IgD-negative memory B cell (primary cell): ENCODE results near the gene CAPN2. TPM values are rescaled to one million over a fixed set of nuclear protein-coding genes. Genes with fewer than 3 reads are reported as not detected.

Source experiments
- H3K27ac Mint-ChIP-seq, 3 donors: one replicate each; pipeline ENCODE4 v1.8.0; 2020 to 2022; ENCODE audit warnings: mild to moderate bottlenecking in 3 of 3, mixed read lengths in 3 of 3, moderate library complexity in 1 of 3
- H3K27me3 Mint-ChIP-seq: one replicate; pipeline ENCODE4 v1.8.0; 2021; ENCODE audit warnings: mixed read lengths
- H3K36me3 Mint-ChIP-seq: one replicate; pipeline ENCODE4 v1.8.0; 2020; ENCODE audit warnings: mild to moderate bottlenecking, mixed read lengths
- H3K4me1 Mint-ChIP-seq, 3 donors: one replicate each; pipeline ENCODE4 v1.8.0; 2020 to 2022; ENCODE audit warnings: mixed read lengths in 3 of 3, mild to moderate bottlenecking in 1 of 3
- H3K4me3 Mint-ChIP-seq, 4 donors: one replicate each; pipeline ENCODE4 v1.8.0; 2020 to 2022; ENCODE audit warnings: mild to moderate bottlenecking in 4 of 4, mixed read lengths in 4 of 4, moderate library complexity in 3 of 4
- H3K9me3 Mint-ChIP-seq, 3 donors: one replicate each; pipeline ENCODE4 v1.8.0; 2020 to 2021; ENCODE audit warnings: mixed read lengths in 3 of 3, mild to moderate bottlenecking in 1 of 3
- polyA plus RNA-seq: library from polyadenylated mRNA; unstranded; fragments of 300-500 nt; fragmentation: Illumina TruSeq; gene quantifications from one replicate; pipeline ENCODE4 v1.2.3, GENCODE V29; 2021

Gene CAPN2
- polyA plus RNA-seq, 1 donor from 2014 or later, result 140 TPM

DNA sequence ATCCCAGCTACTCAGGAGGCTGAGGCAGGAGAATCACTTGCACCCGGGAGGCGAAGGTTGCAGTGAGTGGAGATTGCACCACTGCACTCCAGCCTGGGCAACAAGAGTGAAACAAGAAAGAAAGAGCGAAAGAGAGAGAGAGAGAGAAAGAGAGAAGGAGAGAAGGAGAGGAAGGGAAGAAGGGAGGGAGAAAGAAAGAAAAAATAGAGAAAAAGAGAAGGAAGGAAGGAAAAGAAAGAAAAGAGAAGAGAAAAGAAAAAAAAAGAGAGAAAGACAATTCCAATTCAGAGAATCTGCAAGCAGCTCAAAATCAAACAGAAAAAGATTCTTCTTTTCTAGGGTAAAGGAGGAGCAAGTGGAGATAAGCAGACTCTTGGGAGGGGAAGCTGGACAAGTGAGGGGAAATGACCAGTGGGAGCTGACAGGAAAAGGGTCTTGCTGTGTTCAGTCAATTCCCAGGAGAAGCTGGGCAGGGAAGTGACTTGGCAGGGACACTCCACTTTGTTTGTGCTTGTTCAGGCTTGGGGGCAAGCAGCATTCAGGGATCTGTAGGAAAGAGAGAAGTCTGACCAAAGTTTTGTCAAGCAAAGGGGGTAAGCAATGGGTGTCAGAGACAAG lies 3.6 kb upstream of the CAPN2 start:
- H3K27ac Mint-ChIP-seq, result peak overlapping the region in 1 of 3 donors; percentile 32
- H3K4me1 Mint-ChIP-seq, result peaks cover 10 to 26% (median 21%) of the 10 kb centered on the region in 3 donors
- H3K36me3 Mint-ChIP-seq, result no peaks in the 10 kb centered on the region
- H3K4me3 Mint-ChIP-seq, result no peak overlapping the region
- H3K9me3 Mint-ChIP-seq, result no peaks in the 10 kb centered on the region
- H3K27me3 Mint-ChIP-seq, result peaks cover 2% of the 10 kb centered on the region

DNA sequence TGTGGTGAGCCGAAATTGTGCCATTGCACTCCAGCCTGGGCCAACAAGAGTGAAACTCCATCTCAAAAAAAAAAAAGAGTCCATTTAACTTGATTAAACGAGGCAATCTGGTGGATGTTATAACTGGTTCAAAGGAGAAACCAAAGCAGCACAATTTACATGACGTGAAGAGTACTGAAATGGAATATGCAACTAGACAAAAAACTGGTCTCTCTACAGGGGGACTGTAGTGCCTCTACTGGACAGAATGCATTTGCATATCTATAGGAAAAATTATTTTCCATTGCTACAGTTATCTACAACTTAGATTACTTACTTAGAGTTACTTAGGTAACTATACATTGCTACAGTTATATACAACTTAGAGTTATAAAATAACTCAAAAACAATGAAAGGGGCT lies 2.7 kb upstream of the CAPN2 start:
- no peaks in the 10 kb centered on the region for H3K36me3 Mint-ChIP-seq
- H3K4me3 Mint-ChIP-seq, result peak overlapping the region in 1 of 4 donors; percentile 89
- peaks cover 16 to 33% (median 28%) of the 10 kb centered on the region in 3 donors for H3K4me1 Mint-ChIP-seq
- peak overlapping the region in 1 of 3 donors; percentile 47 for H3K27ac Mint-ChIP-seq
- peaks cover 2% of the 10 kb centered on the region for H3K27me3 Mint-ChIP-seq
- H3K9me3 Mint-ChIP-seq, result no peaks in the 10 kb centered on the region

DNA sequence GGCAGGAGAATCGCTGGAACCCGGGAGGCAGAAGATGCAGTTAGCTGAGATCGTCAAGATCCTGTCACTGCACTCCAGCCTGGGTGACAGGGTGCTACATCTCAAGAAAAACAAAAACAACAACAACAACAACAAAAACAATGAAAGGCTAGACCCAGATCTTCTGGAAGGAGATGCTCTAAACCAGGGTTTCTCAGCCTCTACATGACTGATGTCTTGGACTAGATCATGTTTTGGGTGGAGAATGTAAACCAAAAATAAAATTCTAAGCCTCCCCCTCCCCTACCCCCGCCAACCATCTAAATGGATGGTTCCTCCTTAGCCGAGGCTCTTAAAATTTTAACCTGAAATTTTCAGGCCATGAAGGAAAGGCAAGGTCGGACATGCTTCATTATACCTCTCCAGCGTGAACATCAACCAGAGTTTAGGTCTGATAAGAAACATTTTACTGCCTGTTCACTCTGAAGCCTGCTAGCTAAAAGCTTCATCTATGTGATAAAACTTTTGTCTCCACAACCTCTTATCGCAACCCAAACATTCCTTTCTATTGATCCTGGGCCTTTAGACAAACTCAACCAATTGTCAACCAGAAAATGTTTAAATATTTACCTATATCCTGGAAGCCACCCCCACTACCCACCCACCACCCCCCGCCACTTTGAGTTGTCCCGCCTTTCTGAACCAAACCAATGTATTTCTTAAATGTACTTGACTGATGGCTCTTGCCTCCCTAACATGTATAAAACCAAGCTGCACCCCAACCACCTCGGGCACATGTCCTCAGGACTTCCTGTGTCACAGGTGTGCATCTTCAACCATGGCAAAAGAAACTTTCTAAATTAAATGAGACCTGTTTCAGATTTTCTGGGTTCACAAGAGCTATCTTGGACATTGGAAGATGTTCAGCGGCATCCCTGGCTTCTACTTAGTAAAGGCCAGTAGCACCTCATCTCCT lies 1.9 kb upstream of the CAPN2 start:
- Mint-ChIP-seq H3K27me3 (no peaks in the 10 kb centered on the region), H3K4me1 (peaks cover 24 to 38% (median 32%) of the 10 kb centered on the region in 3 donors), H3K36me3 (no peaks in the 10 kb centered on the region), H3K4me3 (peak overlapping the region in 3 of 4 donors; percentile 30 to 92 (median 89)), H3K9me3 (no peaks in the 10 kb centered on the region), H3K27ac (peak overlapping the region in 2 of 3 donors; percentile 47 to 86)

DNA sequence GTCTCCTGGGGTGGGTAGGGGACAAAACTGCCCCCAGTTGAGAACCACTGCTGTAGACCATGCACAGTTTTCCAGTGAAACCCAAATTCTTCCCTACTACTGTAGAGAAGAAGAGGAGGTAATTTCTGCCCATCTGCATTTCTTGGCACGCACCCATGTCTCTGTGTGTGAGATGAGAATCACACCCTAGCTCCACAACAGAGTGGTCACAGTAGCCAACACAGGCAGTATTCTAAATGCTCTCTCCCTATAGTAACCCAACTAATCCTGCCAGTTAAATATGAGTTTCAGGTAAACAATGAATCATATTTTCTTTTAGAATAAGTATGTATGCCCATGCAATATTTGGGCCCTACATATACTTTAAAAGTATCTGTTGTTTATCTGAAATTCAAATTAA lies 1.2 kb upstream of the CAPN2 start:
- peaks cover 31 to 43% (median 40%) of the 10 kb centered on the region in 3 donors for H3K4me1 Mint-ChIP-seq
- H3K36me3 Mint-ChIP-seq, result no peaks in the 10 kb centered on the region
- H3K27ac Mint-ChIP-seq, result peak overlapping the region; percentile 15 to 86 (median 30)
- H3K27me3 Mint-ChIP-seq, result no peaks in the 10 kb centered on the region
- no peaks in the 10 kb centered on the region for H3K9me3 Mint-ChIP-seq
- H3K4me3 Mint-ChIP-seq, result peak overlapping the region; percentile 77 to 92 (median 87)

- H3K36me3 Mint-ChIP-seq, result no peaks in the 10 kb centered on the region
Measured at GRCh38 chr1:223711747-223712193, 569 bp upstream of the CAPN2 start.

GRCh38 chr1:223712850-223713474 lies 623 bp downstream of the CAPN2 start:
- H3K27me3 Mint-ChIP-seq, result no peaks in the 10 kb centered on the region
- H3K27ac Mint-ChIP-seq, result peak overlapping the region; percentile 65 to 90 (median 82)
- no peaks in the 10 kb centered on the region for H3K36me3 Mint-ChIP-seq
- no peaks in the 10 kb centered on the region for H3K9me3 Mint-ChIP-seq
- peaks cover 44 to 59% (median 57%) of the 10 kb centered on the region in 3 donors for H3K4me1 Mint-ChIP-seq
- peak overlapping the region; percentile 82 to 97 (median 90) for H3K4me3 Mint-ChIP-seq

More at GRCh38 chr1:223711747-223712193, 569 bp upstream of the CAPN2 start:
- no peaks in the 10 kb centered on the region for H3K9me3 Mint-ChIP-seq
- no peaks in the 10 kb centered on the region for H3K27me3 Mint-ChIP-seq
- H3K4me3 Mint-ChIP-seq, result peak overlapping the region; percentile 77 to 92 (median 87)
- H3K27ac Mint-ChIP-seq, result peak overlapping the region; percentile 81 to 86 (median 85)
- peaks cover 37 to 47% (median 45%) of the 10 kb centered on the region in 3 donors for H3K4me1 Mint-ChIP-seq

DNA sequence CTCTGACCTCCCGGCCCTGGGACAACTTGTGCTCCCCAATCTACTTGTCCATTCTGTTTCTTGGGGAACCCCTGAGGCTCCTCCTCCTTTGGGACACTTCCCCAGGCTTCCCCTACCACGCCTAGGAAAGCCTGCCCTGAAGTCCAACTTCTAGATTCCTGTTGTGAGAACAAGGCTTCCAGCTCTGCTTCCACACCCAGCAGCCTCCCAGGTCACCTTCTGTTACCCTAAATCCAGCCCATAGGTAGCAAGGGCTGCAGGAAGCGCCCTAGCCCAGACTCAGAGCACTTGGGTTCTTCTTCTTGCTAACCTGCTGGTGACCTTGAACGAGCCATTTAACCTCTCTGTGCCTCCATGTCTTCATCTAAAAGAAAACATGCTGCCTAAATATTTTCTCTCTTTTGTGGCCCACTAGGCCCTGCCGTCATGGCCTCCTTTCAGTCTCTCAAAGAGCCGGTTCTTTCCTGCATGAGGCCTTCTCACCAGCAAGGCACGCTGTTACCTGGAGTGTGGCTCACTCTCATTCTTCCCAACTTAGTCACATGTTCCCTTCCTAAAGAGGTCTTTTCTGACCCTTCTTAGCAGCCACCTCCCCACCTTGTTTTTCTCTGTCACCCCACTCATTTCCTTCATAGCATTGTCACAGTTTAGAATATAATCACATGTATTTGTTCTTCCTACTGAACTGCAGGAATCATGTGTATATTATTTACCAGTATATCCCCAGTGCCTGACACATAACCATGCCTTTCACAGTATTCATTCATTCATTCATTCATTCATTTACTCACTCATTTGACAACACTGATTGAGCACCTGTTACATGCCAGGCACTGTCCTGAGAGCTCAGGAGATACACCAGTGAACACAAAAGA lies 1.4 kb downstream of the CAPN2 start:
- H3K4me3 Mint-ChIP-seq, result peak overlapping the region; percentile 82 to 97 (median 90)
- no peaks in the 10 kb centered on the region for H3K9me3 Mint-ChIP-seq
- peak overlapping the region; percentile 65 to 88 (median 82) for H3K27ac Mint-ChIP-seq
- H3K36me3 Mint-ChIP-seq, result no peaks in the 10 kb centered on the region
- no peaks in the 10 kb centered on the region for H3K27me3 Mint-ChIP-seq
- peaks cover 48 to 62% (median 59%) of the 10 kb centered on the region in 3 donors for H3K4me1 Mint-ChIP-seq

- Mint-ChIP-seq H3K9me3 (no peaks in the 10 kb centered on the region), H3K27me3 (no peaks in the 10 kb centered on the region), H3K36me3 (no peaks in the 10 kb centered on the region), H3K27ac (peak overlapping the region; percentile 65 to 94 (median 82)), H3K4me3 (peak overlapping the region in 3 of 4 donors; percentile 88 to 92 (median 90)), H3K4me1 (peaks cover 48 to 62% (median 59%) of the 10 kb centered on the region in 3 donors)
Measured at GRCh38 chr1:223714421-223714724, 2.0 kb downstream of the CAPN2 start.

DNA sequence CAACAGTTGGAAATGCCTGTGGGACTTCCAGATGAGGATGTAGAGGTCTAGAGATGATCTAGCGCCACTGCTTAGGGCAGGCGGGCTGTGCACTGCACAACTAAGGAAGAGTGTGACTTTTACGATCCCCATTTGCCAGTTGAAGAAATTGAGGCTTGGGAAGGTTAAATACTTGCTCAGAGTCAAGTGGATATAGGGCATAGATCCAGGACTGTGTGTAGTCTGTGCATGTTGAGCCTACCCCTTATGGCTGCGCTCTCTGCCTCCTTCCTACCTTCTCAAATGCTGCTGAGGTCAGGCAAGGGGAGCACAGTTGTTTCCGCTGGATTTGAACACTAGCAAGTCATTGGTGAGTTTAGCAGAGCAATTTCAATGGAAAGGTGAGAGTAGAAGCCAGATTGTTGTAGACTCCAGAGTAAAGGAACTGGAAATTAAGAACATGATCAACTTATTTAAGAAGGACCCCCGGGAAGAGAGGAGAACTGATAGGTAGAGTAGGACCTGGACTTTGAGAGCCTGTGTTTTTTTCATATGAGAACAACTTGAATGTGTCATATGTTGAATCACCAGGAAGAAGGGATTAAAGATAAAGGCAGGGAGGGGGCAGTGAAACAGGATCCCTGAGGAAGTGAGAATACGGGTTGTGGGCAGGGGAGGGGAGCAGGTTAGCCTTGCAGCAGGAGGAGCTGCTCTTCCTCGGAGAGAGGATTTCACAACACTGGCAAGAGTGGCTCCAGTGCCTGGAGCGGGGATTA lies 2.7 kb downstream of the CAPN2 start:
- Mint-ChIP-seq H3K4me1 (peaks cover 48 to 63% (median 59%) of the 10 kb centered on the region in 3 donors), H3K27me3 (no peaks in the 10 kb centered on the region), H3K27ac (peak overlapping the region; percentile 65 to 94 (median 82)), H3K36me3 (no peaks in the 10 kb centered on the region), H3K9me3 (no peaks in the 10 kb centered on the region), H3K4me3 (peak overlapping the region; percentile 51 to 90 (median 86))

DNA sequence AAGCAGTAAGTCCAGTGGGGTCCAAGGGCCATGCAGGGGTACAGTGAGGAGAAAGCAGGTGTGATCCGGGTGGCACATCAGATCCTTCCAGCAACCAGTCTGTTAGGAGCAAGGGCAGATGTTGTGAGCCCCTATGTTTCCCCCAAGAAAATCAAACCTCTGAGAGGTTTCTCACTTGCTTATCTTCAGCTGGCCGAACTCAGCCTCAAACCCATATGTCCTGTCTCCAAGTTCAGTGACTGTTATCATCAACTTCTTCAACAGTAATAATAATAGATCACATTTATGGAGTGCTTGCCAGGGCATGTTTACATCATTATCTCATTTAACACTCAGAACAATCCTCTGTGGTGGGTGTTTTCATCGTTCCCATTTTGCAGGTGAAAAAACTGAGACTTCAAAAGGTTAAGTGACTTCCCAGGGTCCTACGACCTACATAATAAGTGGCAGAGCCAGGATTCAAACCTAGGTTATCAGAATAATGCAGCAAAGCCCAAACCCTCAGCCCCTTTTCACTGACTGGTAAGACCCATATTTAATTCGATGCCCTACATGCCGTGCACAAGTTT lies 3.3 kb downstream of the CAPN2 start:
- H3K4me1 Mint-ChIP-seq, result peaks cover 50 to 65% (median 59%) of the 10 kb centered on the region in 3 donors
- H3K27ac Mint-ChIP-seq, result peak overlapping the region; percentile 65 to 94 (median 81)
- H3K4me3 Mint-ChIP-seq, result peak overlapping the region in 3 of 4 donors; percentile 88 to 94 (median 90)
- H3K9me3 Mint-ChIP-seq, result no peaks in the 10 kb centered on the region
- no peaks in the 10 kb centered on the region for H3K27me3 Mint-ChIP-seq
- peaks cover 3% of the 10 kb centered on the region for H3K36me3 Mint-ChIP-seq

GRCh38 chr1:223716302-223716862 lies 4.0 kb downstream of the CAPN2 start:
- Mint-ChIP-seq H3K36me3 (peaks cover 5% of the 10 kb centered on the region), H3K9me3 (no peaks in the 10 kb centered on the region), H3K4me1 (peaks cover 47 to 61% (median 57%) of the 10 kb centered on the region in 3 donors), H3K4me3 (peak overlapping the region; percentile 61 to 94 (median 89)), H3K27me3 (no peaks in the 10 kb centered on the region), H3K27ac (peak overlapping the region; percentile 65 to 94 (median 81))

DNA sequence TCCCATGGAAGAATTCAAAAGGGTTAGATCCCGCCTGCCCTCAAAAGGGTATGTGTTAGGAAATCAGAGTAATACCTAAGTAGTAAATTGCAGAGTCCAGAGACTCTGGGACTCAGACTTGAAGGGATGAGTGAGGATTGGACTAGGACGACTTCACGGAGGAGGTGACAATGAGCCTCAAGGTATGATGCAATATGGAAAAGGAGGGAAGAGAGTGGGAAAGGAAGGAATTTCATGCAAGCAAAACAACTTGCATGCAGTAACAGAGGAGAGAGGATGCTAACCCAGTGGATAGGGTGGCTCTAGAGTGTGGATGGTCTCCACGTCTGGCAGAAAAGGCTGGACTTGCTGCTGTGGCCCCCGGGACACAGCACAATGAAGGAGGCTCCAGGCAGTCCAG lies 4.8 kb downstream of the CAPN2 start:
- peaks cover 5% of the 10 kb centered on the region for H3K36me3 Mint-ChIP-seq
- peak overlapping the region; percentile 61 to 94 (median 89) for H3K4me3 Mint-ChIP-seq

More for the DNA sequence above, 4.8 kb downstream of the CAPN2 start:
- peak overlapping the region; percentile 65 to 94 (median 81) for H3K27ac Mint-ChIP-seq
- H3K9me3 Mint-ChIP-seq, result no peaks in the 10 kb centered on the region
- H3K4me1 Mint-ChIP-seq, result peaks cover 53 to 55% (median 55%) of the 10 kb centered on the region in 3 donors
- no peaks in the 10 kb centered on the region for H3K27me3 Mint-ChIP-seq
